ENCODE results near the gene ITFG2.

The ITFG2 gene

DNA sequence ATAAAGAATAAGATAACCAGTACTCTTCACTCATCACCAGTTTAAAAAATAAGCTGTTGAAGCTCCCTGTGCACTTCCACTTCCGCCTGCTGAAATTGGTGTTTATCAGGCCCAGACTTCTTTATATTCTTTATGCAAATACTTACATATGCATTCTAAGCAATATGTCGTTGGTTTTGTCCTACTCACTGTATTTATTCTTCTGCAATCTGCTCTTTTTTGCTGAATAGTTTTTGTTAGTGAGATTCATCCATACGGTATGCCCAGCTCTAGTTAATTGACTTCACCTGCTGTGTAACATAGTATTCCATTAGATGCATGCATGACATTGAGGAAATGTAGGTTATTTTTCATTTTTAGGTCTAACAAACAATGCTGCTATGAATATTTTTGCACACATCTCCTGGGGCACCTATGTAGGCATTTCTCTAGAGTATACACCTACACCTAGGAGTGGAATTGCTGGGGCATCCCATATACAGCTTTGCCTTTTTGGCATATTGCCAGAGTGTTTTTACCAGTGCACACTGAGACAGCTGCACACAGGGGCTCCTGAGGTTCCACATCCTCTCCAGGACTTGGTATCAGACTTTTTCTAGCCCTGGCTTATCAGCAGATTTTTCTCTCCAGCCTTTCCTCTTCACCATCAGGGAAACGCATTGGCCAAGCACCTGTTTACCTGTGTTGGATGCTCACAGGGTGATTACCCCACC lies 23.4 kb downstream of the ITFG2 start:
- DNase-seq (ENCODE audit: low spot score), result no peak
- TF ChIP-seq, protein P1, sequence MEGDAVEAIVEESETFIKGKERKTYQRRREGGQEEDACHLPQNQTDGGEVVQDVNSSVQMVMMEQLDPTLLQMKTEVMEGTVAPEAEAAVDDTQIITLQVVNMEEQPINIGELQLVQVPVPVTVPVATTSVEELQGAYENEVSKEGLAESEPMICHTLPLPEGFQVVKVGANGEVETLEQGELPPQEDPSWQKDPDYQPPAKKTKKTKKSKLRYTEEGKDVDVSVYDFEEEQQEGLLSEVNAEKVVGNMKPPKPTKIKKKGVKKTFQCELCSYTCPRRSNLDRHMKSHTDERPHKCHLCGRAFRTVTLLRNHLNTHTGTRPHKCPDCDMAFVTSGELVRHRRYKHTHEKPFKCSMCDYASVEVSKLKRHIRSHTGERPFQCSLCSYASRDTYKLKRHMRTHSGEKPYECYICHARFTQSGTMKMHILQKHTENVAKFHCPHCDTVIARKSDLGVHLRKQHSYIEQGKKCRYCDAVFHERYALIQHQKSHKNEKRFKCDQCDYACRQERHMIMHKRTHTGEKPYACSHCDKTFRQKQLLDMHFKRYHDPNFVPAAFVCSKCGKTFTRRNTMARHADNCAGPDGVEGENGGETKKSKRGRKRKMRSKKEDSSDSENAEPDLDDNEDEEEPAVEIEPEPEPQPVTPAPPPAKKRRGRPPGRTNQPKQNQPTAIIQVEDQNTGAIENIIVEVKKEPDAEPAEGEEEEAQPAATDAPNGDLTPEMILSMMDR (IDR thresholded peaks at IDR 0.05; ENCODE audit: extremely low read depth, insufficient read depth, missing control alignments), result no peak
- in situ Hi-C loops (cut with MboI; ENCODE audit: low pct_unique_long_range_greater_than_20kb, low sequenced_read_pairs, unreplicated experiment), result no loop called here

DNA sequence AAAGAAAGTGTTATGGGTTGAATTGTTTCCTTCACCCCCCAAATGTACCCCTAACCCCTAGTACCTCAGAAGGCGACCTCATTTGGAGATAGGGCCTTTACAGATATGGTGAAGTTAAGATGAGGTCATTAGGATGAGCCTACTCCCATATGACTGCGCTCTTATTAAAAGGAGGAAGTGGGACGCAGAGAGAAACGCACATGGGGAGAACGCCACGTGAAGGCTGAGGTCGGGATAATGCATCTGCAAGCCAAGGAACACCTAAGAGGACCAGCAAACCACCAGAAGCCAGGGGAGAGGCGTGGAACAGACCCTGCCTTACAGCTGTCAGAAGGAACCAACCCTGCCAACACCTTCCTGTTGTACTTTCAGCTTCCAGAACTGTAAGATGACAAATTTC lies 24.1 kb downstream of the ITFG2 start:
- in situ Hi-C loops (cut with MboI; ENCODE audit: low pct_unique_long_range_greater_than_20kb, low sequenced_read_pairs, unreplicated experiment), result no loop called here
- DNase-seq (ENCODE audit: low spot score), result no peak
- TF ChIP-seq, protein P1 (IDR thresholded peaks at IDR 0.05; ENCODE audit: extremely low read depth, insufficient read depth, missing control alignments), result no peak

DNA sequence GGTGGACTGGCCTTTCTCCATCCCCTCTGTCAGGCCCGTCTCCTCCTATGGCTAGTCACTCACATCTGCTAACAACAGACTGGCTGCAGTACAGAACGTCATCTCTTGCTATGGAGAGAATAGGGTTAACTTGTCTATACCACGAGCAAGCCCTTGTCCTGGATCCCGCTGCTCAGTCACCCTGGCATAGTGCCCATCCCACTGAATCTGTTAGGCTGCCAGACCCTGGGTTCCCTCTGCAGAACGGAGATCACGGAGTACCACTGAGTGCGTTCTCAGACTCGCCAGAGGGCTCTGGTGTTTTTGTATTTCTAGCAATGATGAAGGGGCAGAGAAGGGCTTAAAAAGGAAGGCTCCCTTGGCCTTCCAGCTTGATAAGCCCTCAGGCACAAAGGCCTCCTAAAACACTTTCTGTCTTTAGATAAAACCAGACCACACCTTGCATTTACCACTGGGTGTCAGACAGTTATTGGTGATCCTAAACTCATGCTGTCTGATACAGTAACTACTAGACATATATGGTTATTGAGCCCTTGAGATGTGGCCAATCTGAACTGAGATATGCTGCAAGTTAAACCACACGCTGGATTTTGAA lies 28.7 kb downstream of the ITFG2 start:
- in situ Hi-C loops (cut with MboI; ENCODE audit: low pct_unique_long_range_greater_than_20kb, low sequenced_read_pairs, unreplicated experiment), result no loop called here
- no peak for DNase-seq (ENCODE audit: low spot score)
- TF ChIP-seq, protein P1 (IDR thresholded peaks at IDR 0.05; ENCODE audit: extremely low read depth, insufficient read depth, missing control alignments), result no peak

DNA sequence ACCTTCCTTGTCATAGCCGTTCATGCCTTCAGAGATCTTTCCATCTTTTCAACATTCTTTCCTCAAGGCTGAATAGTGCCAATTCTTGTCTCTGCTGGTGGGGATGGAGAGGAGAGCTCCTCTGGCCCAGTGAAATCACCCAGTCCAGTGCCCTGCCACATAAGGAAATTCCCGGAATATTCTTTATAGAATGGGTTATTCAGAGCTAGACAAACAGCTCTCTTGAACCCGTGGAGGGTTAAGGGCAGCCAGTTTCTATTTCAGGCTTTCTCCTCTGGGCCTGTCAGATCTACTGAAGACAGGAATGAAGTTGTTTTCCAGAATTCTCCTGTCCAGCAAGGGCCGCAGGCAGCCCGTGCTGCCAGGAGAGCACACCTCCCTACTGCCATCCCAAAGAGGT lies 30.5 kb downstream of the ITFG2 start:
- TF ChIP-seq, protein P1 (IDR thresholded peaks at IDR 0.05; ENCODE audit: extremely low read depth, insufficient read depth, missing control alignments), result no peak
- in situ Hi-C loops (cut with MboI; ENCODE audit: low pct_unique_long_range_greater_than_20kb, low sequenced_read_pairs, unreplicated experiment), result no loop called here
- no peak for DNase-seq (ENCODE audit: low spot score)

DNA sequence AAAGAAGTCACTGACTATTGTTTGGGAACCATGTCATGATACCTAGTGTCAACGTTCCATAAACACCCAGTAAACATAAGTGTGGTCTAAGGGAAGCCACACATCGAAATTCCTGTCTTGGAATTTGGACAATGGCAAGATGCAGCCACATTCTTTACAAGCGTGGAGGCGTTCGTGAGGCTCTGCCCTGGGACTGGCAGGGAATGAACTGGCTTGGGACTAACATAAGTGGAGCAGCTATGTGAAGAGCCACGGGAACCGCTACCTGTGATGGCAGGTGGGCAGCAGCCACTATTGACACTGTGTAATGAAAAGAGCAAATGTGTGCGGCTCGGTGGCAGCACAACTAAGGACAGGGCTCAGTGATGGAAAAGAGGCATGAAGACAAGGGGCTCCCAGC lies 32.3 kb downstream of the ITFG2 start:
- TF ChIP-seq, protein P1 (IDR thresholded peaks at IDR 0.05; ENCODE audit: extremely low read depth, insufficient read depth, missing control alignments), result no peak
- in situ Hi-C loops (cut with MboI; ENCODE audit: low pct_unique_long_range_greater_than_20kb, low sequenced_read_pairs, unreplicated experiment), result no loop called here
- no peak for DNase-seq (ENCODE audit: low spot score)

DNA sequence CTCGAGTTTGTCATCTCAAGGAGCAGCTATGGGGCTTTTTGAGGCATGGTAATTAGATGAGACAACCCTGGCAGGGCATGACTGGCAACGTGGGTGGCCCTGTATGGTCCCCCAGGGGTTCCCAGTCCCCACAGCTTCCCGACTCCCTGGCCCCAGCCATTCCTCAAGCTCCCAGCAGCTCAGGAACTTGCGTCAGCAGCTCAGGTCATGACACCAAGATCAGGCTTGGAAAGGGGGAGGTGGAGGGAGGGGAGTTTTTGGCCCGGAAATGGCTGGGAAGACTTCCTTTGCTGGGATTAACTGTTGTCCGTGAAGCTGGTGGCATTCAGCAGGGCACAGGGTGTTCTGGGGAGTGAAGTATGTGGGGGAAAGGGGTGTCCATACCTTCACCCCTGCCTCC lies 32.8 kb downstream of the ITFG2 start:
- DNase-seq (ENCODE audit: low spot score), result no peak
- in situ Hi-C loops (cut with MboI; ENCODE audit: low pct_unique_long_range_greater_than_20kb, low sequenced_read_pairs, unreplicated experiment), result no loop called here
- TF ChIP-seq, protein P1 (IDR thresholded peaks at IDR 0.05; ENCODE audit: extremely low read depth, insufficient read depth, missing control alignments), result no peak
